Daoy (cell line): ENCODE data around the gene TSSC4. TPM values are rescaled to one million over a fixed set of nuclear protein-coding genes. Genes with fewer than 3 reads are reported as not detected.

ENCODE experiments used
- DNase-seq: peaks from one replicate; pipeline ENCODE4 v3.0.0-alpha.2; 2015; ENCODE audit warnings: low read depth
- total RNA-seq: library from RNA; depleted of rRNA; stranded (reverse); fragments of >200 nt; shearing (Covaris generic); gene quantifications from 2 replicates; pipeline ENCODE4 v1.2.3, GENCODE V29; 2014

Gene TSSC4
- total RNA-seq, 1 experiment from 2014 or later: 50.1 TPM

GRCh38 chr11:2369320-2369719 is 31.2 kb upstream of the TSSC4 start:
- DNase-seq: no peak

GRCh38 chr11:2369896-2370295 is 30.7 kb upstream of the TSSC4 start:
- DNase-seq: no peak

DNA sequence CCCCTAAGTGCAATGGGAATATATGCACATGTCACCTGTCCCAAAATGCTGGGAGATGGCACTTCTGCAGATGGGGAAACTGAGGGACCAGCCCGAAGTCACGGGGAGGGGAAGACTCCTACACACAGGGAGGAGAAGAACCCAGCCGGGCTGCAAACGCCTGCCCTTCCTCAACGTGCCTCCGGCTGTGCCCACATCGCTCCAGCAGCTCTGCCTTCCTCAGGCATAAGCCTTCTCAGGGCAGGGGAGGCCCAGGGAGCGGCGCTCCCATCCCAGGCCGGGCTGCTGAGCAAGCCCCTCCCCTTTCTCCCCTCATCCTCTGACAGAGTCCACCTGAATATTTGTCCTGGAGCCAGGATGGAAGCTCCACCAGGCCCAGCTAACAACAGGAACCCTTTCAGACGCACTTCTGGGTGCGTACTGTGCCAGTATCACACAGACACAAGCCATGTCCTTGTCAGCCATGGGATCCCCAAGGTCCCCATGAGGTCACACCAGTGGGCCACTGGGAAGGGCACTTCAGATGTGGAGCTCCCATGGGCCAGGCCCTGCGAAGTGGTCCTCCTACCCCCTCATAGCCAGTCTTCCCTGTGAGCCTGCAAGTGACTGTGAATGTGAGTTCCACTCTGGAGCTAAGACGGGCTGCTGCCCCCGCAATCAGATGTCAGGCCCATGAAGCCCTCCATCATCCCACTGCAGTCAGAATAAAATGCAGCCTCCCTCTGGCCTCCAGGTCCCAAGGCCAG is 25.9 kb upstream of the TSSC4 start:
- DNase-seq: no peak

- no peak for DNase-seq
Observed at GRCh38 chr11:2375341-2375853, 25.2 kb upstream of the TSSC4 start.

DNA sequence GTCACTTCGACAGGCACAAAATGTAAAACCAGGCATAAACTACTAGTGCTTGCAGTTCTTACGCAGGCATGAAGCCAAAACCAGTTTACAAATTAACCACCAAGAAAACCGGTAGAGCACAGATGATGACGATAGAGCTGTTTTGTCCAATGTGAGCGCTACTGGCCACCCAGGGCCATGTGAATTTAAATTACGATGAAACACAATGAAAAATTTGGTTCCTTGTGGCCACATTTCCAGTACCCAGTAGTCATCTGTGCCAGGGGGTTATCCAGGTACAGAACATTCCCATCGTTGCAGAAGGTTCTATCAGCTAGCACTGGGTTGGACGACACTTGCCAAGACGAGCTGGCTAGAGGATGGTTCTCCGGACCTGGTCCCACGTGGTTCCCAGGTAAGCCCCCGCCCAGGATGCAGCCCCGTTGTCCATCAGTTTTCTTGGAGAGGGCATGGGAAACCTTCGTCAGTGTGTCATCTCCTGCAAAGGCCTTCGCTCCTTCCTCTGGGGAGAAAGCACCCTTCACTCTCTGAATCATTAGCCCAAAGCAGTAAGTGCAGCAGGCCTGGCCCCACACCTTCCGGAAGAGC is 24.5 kb upstream of the TSSC4 start:
- DNase-seq: no peak

- peak; percentile 32 for DNase-seq
Observed at GRCh38 chr11:2376751-2377451, 23.6 kb upstream of the TSSC4 start, which contains the start of gene CD81. CD81 (plus strand) TSS chr11:2377310; CDS start chr11:2377550, 240 bp downstream.

DNA sequence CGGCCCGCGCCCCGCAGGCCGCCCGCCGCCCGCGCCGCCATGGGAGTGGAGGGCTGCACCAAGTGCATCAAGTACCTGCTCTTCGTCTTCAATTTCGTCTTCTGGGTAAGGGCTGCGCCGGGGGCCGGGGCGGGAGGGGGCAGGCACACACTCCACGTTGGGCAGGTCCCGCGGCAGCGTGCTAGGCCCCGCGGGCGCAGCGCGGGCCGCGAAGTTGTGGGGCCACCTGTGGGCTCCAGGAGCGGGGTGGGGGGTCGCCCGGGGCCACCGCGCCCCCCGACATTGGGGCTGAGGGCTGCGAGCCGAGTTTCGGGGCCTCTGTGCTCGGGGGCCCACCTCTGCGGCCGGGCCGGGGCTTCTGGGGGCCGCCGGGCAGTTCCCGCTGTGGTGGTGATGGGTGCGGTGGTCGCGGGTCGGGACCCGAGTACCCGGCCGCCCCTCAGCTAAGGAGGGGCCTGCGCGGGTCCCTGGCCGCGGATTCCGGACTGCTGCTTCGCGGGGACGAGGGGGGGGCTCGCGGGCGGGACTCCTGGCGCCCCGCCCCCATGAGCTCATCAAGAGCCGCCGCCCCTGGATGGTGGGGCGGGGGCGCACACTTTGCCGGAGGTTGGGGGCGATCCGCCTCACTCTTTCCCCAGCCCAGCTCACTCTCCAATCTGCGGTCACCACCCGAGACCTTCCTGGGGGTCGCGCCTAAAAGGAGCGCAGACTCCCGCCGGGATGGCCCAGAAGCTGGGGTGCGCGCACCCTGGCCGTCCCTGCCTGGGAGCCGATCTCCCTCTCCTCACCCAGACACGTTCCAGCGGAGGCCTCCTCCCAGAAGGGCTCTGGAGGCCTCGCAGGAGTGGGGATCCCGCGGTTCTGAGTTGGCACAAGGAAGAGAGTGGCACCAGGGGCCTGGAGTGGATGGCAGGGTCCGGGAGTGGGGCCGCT is 22.8 kb upstream of the TSSC4 start:
- peak; percentile 63 for DNase-seq

DNA sequence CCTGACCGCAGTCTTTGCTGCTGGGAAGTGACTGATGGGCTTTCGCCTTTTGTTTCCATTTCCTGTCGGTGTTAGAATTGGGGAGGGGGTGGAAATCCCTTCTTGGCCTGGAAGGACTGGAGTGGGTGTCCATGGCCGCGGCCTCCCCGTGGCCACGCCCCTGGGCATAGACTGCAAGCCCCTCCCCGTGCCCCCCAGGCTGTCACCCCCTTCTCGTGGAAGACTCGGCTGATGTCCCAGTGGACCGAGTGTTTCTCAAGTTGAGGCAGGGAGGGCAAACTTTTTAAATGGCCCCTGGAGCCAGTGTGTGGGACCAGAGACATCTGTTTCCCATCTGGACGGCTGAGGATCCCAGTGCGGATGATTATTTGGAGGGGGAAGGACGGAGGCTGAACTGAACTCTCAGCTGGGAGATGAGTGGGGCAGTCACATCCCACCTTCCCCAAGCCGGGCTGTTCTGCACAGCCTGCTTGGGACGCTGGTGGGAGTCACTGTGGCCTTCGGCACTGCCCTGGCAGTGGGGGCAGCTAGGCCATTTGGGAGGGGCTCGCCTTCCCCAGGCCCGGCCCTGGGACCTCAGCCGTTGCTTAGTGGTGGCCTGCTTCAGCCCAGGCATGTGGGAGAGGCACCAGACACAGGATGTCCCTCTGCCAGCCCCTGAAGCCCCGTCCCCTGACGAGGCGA is 21.9 kb upstream of the TSSC4 start:
- no peak for DNase-seq

GRCh38 chr11:2379466-2380174 is 20.9 kb upstream of the TSSC4 start:
- no peak for DNase-seq

DNA sequence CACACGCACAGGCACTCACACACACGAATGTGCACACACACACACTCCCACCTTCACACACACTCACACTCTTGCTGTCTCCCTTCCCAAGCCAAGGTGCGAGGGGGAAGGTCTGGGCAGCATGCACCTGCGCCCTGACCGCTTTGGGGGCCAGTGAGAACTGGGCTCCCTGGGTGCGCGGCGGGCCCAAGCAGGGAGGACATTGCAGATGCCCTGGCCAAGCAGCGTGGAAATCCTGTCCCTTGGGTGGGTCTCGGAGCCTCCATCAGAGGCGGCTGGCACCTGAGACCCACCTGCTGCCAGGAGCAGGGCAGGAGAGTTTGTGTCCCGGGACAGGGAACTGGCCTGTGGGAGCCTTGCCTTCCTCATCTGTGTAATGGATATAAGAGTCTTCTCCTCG is 20.2 kb upstream of the TSSC4 start:
- DNase-seq: no peak

- no peak for DNase-seq
Observed at GRCh38 chr11:2380807-2381350, 19.7 kb upstream of the TSSC4 start.

- DNase-seq: no peak
Observed at GRCh38 chr11:2381494-2382128, 18.9 kb upstream of the TSSC4 start.

DNA sequence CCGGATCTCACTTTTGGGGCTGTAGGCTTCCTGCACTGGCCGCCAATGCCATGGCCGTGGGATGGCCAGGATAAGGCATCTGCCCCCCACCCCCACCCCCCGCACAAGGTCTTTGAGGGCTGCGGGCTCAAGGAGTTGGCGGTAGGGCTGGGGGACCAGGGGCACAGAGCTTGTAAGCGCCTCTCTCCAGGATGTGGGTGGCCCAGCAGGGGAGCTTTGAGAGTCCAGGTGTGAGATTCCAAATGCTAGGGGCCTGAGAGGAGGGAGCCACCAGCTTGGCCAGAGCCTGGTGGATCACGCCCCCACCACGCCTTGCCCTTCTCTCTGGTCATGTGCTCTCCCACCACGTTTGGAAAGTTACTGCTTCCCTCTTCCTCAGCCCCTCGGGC is 18.4 kb upstream of the TSSC4 start:
- DNase-seq: no peak

DNA sequence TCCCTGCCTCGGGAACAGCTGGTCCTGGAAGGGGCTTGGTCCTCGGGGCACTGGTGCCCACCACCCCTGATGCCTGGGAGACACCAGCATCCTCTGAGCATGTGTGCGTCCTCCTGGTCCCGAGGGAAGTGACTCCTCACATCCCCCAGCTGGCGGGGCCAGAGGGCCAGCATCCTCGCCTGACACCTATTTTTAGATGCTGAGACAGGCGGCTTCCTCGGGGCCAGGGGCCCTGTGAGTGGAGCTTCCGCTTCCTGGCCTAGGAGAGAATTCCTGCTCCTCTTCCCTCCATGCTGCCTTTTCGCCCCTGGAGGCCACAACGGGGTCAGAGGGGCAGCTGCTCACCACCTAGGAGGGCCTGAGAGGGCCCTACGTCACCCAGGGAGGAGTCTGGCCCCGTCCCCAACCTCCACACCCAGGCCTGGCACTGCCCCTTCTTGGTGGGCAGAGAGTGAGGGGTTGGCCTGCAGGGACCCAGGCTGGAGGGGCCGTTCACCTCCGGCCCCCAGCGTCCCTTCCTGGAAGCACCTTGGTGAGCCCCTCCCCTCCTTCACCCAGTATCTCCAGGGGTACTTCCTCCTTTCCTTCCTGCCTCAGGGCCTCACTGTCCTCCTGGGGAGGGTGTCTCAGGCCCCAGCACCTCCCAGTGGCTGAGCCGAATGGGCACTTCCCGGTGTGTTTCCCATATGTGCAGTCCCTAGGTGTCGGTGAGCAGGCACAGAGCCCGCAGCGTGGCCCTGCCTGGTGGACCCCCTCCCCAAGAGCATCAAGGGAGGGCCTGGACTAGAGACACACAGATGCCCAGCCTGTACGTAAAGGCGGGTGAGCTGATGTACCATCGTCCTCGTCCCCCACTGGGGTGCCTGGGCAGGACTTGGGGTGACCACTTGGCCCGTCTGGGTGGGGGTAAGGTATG is 17.4 kb upstream of the TSSC4 start:
- DNase-seq: no peak

DNA sequence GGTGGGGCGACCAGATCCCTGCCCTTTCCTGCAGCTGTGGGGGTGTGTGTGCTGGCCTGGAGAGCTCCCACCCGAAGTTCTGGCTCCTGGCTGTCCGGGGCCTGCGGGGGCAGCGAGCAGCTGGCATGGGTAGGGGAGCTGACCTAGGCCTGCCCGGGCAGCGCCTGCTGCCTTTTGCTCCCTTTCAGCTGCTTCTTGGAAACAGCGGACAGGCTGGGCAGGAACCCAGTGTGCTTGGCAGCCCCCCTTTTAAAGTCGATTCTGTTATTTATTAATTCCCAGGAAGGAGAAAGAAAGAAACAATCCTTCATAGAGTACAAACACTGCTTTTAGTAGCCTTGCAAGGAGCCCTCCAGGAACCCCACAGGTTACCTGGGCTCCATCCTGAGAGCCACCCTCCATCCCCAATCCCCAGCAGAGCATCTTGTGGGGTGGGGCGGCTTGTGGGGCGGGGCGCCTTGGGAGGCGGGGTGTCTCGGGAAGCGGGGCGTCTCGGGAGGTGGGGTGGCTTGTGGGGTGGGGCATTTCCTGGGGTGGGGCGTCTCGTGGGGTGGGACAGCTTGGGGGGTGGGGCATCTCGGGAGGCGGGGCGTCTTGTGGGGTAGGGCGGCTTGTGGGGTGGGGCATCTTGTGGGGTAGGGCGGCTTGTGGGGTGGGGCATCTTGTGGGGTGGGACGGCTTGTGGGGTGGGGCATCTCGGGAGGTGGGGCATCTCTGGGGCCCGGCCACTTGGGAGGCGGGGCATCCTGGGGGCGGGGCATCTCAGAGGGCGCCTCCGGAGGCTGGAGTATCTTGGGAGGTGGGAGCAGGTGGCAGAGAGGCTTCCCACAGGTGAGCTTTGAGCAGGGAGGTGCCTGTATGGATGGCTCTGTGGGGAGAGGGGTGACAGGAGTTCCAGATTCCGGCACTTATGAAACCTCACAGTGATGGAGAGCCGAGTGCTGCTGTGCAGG is 16.4 kb upstream of the TSSC4 start:
- no peak for DNase-seq

DNA sequence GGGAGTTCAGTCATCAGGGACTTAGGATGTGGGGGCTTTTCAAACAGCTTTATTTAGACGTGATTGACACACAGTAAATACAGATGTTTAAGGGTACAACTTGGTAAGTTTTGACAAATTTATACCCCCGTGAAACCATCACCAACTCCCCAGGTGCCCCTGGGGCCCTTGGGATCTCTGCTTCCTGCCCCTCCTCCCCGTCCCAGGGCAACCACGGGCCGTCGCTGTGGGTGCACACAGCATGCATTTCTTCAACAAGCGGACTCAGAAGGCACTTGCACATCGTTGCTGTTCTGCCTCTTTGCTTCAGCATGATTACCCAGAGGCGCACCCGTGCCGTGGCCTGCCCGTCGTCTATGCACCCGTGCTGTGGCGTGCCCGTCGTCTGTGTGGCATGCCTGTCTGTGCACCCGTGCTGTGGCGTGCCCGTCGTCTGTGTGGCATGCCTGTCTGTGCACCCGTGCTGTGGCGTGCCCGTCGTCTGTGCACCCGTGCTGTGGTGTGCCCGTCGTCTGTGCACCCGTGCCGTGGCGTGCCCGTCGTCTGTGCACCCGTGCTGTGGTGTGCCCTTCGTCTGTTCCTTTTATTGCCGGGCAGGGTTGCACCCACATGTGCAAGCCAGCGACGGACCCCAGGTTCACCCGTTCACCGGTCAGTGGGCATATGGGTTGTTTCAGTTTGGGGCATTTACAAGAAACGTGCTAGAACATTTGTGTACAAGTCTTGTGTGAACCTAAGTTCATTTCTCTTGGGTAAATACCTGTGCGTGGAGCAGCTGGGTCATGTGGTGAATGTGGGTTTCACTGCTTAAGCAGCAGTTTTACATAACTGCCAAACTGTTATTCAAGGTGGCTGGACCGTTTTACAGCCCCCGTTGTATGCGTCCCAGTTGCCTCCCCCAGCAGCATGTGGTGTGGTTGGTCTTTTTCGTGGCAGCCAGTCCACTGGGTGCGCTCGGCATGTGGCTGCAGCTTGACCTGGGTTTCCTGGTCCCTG is 15.1 kb upstream of the TSSC4 start:
- no peak for DNase-seq
